ENCODE results near the gene ZSWIM8.

The ZSWIM8 gene

DNA sequence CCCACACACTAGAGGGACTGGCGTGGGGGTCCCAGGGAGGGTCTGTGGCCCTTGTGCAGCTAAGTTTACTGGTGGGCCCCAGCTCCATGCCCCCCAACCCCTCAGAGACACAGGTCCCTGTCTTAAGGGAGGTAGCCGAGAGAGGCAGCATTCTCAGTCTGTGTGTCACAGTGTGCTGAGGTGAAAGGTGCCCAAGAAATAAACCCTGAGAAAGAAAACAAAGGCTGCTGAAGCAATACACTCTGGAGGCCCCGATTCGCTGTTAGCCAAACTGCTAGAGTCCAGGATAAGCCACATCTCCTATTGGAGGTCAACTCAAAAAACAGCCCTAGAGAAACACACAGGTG lies 54.6 kb downstream of the ZSWIM8 start:
- no peak overlapping the region for H3K4me3 ChIP-seq (ENCODE audit: low read length)
- H3K9me3 ChIP-seq (replicated peaks; ENCODE audit: low read length): no peaks in the 10 kb centered on the region
- H3K4me1 ChIP-seq (ENCODE audit: control insufficient read depth, insufficient read depth, low read length): peaks cover 19% of the 10 kb centered on the region
- peaks cover 25% of the 10 kb centered on the region for H3K36me3 ChIP-seq (ENCODE audit: insufficient read depth, low read length)
- no peaks in the 10 kb centered on the region for H3K27me3 ChIP-seq (ENCODE audit: control insufficient read depth, insufficient read depth, low read length)
- H3K4me2 ChIP-seq (ENCODE audit: low read length): no peak overlapping the region
- no peak overlapping the region for H3K9ac ChIP-seq (ENCODE audit: low read depth, low read length)

DNA sequence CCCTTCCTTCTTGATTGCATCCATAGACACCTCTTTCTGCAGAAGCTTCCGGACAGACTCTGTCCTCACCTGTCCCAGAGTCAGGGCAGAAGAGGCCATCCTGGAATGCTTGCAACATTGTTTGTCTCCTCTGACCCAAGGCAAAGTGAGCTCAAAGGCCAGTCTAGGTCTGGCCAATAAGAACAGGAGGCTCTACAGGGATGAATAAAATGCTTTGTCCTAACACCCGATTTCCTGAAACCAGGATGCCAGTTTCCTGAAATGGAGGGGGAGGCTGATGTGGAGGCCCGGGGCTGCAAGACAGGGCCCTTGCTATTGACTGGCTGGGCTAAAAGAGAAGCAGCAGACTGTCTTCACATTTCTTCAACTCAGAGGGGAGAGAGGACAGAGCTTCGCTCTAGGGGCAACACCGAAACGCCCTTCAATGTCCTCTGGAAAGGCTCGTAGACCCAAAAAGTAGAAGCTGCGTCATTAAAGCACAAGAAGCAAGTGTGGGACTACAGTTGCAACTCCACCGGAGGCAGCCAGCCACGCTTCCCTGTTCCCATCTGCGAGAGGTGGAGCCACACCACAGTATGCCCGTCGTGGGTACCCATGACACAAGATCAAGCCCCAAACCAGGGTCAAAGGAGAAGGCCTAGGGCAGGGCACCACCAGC lies 55.1 kb downstream of the ZSWIM8 start:
- Histone ChIP-seq H3K36me3 (ENCODE audit: insufficient read depth, low read length) (peaks cover 25% of the 10 kb centered on the region), H3K4me1 (ENCODE audit: control insufficient read depth, insufficient read depth, low read length) (peaks cover 19% of the 10 kb centered on the region), H3K4me3 (ENCODE audit: low read length) (no peak overlapping the region), H3K9me3 (replicated peaks; ENCODE audit: low read length) (no peaks in the 10 kb centered on the region), H3K9ac (ENCODE audit: low read depth, low read length) (no peak overlapping the region), H3K27me3 (ENCODE audit: control insufficient read depth, insufficient read depth, low read length) (no peaks in the 10 kb centered on the region), H3K4me2 (ENCODE audit: low read length) (no peak overlapping the region)

DNA sequence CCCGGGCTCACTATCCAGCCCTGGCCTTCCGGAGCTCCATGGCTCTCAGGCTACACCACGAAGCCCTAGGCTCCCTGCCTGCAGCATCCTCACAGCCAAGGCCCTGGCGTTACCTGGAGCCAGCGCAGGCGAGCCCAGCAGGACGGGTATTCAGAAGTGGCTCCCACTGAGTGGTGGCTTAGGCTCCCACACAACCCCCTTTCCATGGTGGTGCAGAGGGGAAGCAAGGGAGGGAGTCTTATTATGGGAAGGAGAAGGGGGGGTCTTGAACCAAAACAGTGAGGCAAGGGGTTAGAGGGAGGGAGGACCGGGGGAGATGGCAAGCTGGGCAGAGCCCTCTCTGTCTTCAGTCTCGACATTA lies 55.6 kb downstream of the ZSWIM8 start:
- no peaks in the 10 kb centered on the region for H3K9me3 ChIP-seq (replicated peaks; ENCODE audit: low read length)
- no peak overlapping the region for H3K4me2 ChIP-seq (ENCODE audit: low read length)
- peaks cover 19% of the 10 kb centered on the region for H3K4me1 ChIP-seq (ENCODE audit: control insufficient read depth, insufficient read depth, low read length)
- H3K9ac ChIP-seq (ENCODE audit: low read depth, low read length): no peak overlapping the region
- no peak overlapping the region for H3K4me3 ChIP-seq (ENCODE audit: low read length)
- H3K27me3 ChIP-seq (ENCODE audit: control insufficient read depth, insufficient read depth, low read length): no peaks in the 10 kb centered on the region
- peaks cover 24% of the 10 kb centered on the region for H3K36me3 ChIP-seq (ENCODE audit: insufficient read depth, low read length)

GRCh38 chr10:73841526-73842285 lies 56.3 kb downstream of the ZSWIM8 start:
- Histone ChIP-seq H3K9me3 (replicated peaks; ENCODE audit: low read length) (no peaks in the 10 kb centered on the region), H3K4me1 (ENCODE audit: control insufficient read depth, insufficient read depth, low read length) (peaks cover 16% of the 10 kb centered on the region), H3K27me3 (ENCODE audit: control insufficient read depth, insufficient read depth, low read length) (no peaks in the 10 kb centered on the region), H3K4me3 (ENCODE audit: low read length) (no peak overlapping the region), H3K9ac (ENCODE audit: low read depth, low read length) (no peak overlapping the region), H3K36me3 (ENCODE audit: insufficient read depth, low read length) (peaks cover 23% of the 10 kb centered on the region), H3K4me2 (ENCODE audit: low read length) (no peak overlapping the region)

DNA sequence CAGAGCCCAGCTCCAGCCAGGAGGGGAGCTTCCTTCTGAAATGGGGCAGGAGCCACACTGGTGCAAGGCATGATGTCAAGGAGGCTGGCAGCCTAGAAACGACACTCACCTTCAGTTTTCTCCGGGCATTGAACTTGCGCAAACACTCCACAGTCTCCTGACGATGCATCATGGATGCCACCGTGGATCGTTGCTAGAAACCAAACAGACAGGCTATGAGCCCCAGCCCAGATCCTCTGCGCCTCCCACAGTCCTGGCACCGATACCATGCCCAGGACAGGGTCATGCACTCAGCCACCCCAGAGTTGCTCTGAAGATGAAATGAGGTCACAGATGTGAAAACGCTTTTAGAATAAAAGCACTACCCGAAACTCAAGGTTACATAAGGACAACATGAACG lies 56.9 kb downstream of the ZSWIM8 start:
- H3K4me3 ChIP-seq (ENCODE audit: low read length): no peak overlapping the region
- H3K4me1 ChIP-seq (ENCODE audit: control insufficient read depth, insufficient read depth, low read length): peaks cover 10% of the 10 kb centered on the region
- H3K36me3 ChIP-seq (ENCODE audit: insufficient read depth, low read length): peaks cover 29% of the 10 kb centered on the region
- H3K9me3 ChIP-seq (replicated peaks; ENCODE audit: low read length): no peaks in the 10 kb centered on the region
- no peaks in the 10 kb centered on the region for H3K27me3 ChIP-seq (ENCODE audit: control insufficient read depth, insufficient read depth, low read length)
- H3K9ac ChIP-seq (ENCODE audit: low read depth, low read length): no peak overlapping the region
- no peak overlapping the region for H3K4me2 ChIP-seq (ENCODE audit: low read length)

DNA sequence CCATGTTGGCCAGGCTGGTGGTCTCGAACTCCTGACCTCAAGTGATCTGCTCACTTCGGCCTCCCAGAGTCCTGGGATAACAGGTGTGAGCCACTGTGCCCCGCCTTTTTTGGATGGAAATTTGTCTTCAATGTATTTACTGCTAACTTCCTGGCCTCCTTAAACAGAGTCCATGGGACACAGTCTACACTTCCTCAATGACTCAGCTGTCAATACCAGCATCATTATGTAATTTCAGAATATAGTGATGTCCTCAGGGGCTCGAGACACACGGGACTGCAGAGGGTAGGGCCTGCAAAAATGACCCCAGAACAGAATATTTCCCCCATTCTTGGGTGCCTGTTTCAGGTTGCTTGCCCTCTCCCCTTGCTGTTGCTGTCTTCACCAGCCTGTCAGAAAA lies 57.9 kb downstream of the ZSWIM8 start:
- H3K9ac ChIP-seq (ENCODE audit: low read depth, low read length): no peak overlapping the region
- H3K27me3 ChIP-seq (ENCODE audit: control insufficient read depth, insufficient read depth, low read length): no peaks in the 10 kb centered on the region
- H3K36me3 ChIP-seq (ENCODE audit: insufficient read depth, low read length): peaks cover 36% of the 10 kb centered on the region
- no peak overlapping the region for H3K4me2 ChIP-seq (ENCODE audit: low read length)
- H3K4me1 ChIP-seq (ENCODE audit: control insufficient read depth, insufficient read depth, low read length): peaks cover 6% of the 10 kb centered on the region
- no peak overlapping the region for H3K4me3 ChIP-seq (ENCODE audit: low read length)
- H3K9me3 ChIP-seq (replicated peaks; ENCODE audit: low read length): no peaks in the 10 kb centered on the region

GRCh38 chr10:73847031-73847430 lies 61.6 kb downstream of the ZSWIM8 start:
- no peak overlapping the region for H3K9ac ChIP-seq (ENCODE audit: low read depth, low read length)
- H3K4me3 ChIP-seq (ENCODE audit: low read length): no peak overlapping the region
- peaks cover 38% of the 10 kb centered on the region for H3K36me3 ChIP-seq (ENCODE audit: insufficient read depth, low read length)
- no peaks in the 10 kb centered on the region for H3K27me3 ChIP-seq (ENCODE audit: control insufficient read depth, insufficient read depth, low read length)
- no peaks in the 10 kb centered on the region for H3K9me3 ChIP-seq (replicated peaks; ENCODE audit: low read length)
- no peaks in the 10 kb centered on the region for H3K4me1 ChIP-seq (ENCODE audit: control insufficient read depth, insufficient read depth, low read length)
- no peak overlapping the region for H3K4me2 ChIP-seq (ENCODE audit: low read length)

DNA sequence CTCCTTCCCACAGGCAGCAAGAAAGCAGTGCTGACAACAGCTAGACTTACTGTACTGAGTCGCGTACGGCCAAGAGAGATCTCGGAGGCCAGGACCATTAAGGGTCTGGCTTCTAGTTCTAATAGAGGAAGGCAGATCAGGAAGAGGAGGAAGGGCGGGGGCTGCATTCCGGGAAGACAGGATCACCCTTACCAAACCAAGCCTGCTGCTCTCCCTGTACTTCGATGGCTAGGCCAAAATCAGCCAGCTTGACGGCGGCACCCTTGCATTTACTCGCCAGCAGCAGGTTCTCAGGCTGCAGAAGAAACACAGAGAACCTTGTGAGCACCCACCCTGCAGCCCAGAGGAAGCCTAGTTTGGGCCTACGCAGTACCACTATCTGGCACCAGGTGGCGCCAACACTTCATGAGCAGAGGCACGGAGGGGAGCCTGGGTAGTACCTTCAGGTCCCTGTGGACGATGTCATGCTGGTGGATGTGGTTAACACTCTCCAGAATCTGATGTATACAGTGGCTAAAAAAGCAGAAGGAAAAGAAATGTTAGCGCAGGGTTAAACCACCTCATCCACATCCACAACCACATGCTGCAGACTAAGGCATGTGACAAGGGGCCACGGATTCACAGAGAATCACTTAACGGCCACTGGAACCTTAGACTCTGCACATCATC lies 63.5 kb downstream of the ZSWIM8 start:
- Histone ChIP-seq H3K4me2 (ENCODE audit: low read length) (no peak overlapping the region), H3K36me3 (ENCODE audit: insufficient read depth, low read length) (peaks cover 38% of the 10 kb centered on the region), H3K4me1 (ENCODE audit: control insufficient read depth, insufficient read depth, low read length) (no peaks in the 10 kb centered on the region), H3K4me3 (ENCODE audit: low read length) (no peak overlapping the region), H3K9me3 (replicated peaks; ENCODE audit: low read length) (no peaks in the 10 kb centered on the region), H3K9ac (ENCODE audit: low read depth, low read length) (no peak overlapping the region), H3K27me3 (ENCODE audit: control insufficient read depth, insufficient read depth, low read length) (no peaks in the 10 kb centered on the region)

DNA sequence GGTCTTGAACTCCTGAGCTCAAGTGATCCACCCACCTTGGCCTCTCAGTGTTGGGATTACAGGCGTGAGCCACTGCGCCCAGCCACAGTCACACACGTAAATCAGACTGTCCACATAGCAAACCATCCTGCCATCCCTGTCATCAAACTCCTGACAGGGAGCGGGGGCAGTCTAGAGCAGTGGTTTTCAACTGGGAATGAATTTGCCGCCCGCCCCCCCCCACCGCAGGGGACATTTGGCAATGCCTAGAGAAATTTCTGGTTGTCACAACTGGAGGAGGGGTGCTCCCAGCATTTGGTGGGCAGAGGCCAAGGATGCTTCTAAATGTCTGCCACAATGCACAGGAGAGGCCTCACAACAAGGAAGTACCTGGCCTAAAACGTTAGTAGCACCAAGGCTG lies 64.8 kb downstream of the ZSWIM8 start:
- no peaks in the 10 kb centered on the region for H3K9me3 ChIP-seq (replicated peaks; ENCODE audit: low read length)
- no peak overlapping the region for H3K4me2 ChIP-seq (ENCODE audit: low read length)
- peaks cover 36% of the 10 kb centered on the region for H3K36me3 ChIP-seq (ENCODE audit: insufficient read depth, low read length)
- no peaks in the 10 kb centered on the region for H3K4me1 ChIP-seq (ENCODE audit: control insufficient read depth, insufficient read depth, low read length)
- H3K4me3 ChIP-seq (ENCODE audit: low read length): no peak overlapping the region
- H3K27me3 ChIP-seq (ENCODE audit: control insufficient read depth, insufficient read depth, low read length): no peaks in the 10 kb centered on the region
- no peak overlapping the region for H3K9ac ChIP-seq (ENCODE audit: low read depth, low read length)

- Histone ChIP-seq H3K9me3 (replicated peaks; ENCODE audit: low read length) (no peaks in the 10 kb centered on the region), H3K36me3 (ENCODE audit: insufficient read depth, low read length) (peaks cover 36% of the 10 kb centered on the region), H3K4me2 (ENCODE audit: low read length) (no peak overlapping the region), H3K9ac (ENCODE audit: low read depth, low read length) (no peak overlapping the region), H3K4me3 (ENCODE audit: low read length) (no peak overlapping the region), H3K4me1 (ENCODE audit: control insufficient read depth, insufficient read depth, low read length) (no peaks in the 10 kb centered on the region), H3K27me3 (ENCODE audit: control insufficient read depth, insufficient read depth, low read length) (no peaks in the 10 kb centered on the region)
Observed at GRCh38 chr10:73850863-73851461, 65.6 kb downstream of the ZSWIM8 start.
